ENCODE results near the gene MORF4L2. TPM values are rescaled to one million over a fixed set of nuclear protein-coding genes. Genes with fewer than 3 reads are reported as not detected.

Gene MORF4L2
- total RNA-seq, 2 experiments from 2014 or later: 201 to 212 TPM

DNA sequence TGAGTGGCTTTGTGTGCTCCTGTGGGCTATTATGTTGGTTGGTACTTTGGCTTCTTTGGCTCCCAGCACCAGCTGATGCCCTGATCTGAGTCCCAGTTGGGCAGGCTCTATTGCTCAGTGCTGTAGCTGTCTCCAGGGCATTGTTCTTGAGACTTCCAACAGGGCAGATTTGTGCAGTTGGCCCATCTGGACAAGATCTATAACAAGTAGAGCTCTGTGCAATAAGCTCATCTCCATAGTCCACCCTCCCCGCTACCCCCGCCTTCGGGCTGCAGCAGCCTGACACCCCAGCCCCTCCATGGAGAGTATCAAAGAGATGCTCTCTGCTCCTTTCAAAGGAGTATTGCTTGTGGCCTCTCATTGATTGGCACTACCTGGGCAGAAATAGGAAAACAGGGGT is 18.4 kb upstream of the MORF4L2 start:
- no peak overlapping the region for H3K4me3 Mint-ChIP-seq
- H3K27ac ChIP-seq (ENCODE audit: low read depth in 1 of 2, low read length in 2 of 2): no peak overlapping the region
- TF ChIP-seq, protein P1, sequence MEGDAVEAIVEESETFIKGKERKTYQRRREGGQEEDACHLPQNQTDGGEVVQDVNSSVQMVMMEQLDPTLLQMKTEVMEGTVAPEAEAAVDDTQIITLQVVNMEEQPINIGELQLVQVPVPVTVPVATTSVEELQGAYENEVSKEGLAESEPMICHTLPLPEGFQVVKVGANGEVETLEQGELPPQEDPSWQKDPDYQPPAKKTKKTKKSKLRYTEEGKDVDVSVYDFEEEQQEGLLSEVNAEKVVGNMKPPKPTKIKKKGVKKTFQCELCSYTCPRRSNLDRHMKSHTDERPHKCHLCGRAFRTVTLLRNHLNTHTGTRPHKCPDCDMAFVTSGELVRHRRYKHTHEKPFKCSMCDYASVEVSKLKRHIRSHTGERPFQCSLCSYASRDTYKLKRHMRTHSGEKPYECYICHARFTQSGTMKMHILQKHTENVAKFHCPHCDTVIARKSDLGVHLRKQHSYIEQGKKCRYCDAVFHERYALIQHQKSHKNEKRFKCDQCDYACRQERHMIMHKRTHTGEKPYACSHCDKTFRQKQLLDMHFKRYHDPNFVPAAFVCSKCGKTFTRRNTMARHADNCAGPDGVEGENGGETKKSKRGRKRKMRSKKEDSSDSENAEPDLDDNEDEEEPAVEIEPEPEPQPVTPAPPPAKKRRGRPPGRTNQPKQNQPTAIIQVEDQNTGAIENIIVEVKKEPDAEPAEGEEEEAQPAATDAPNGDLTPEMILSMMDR (IDR thresholded peaks at IDR 0.05): no peak
- H3K9me3 ChIP-seq (ENCODE audit: control insufficient read depth in 1 of 2, insufficient read depth in 1 of 2, low read length in 2 of 2): no peaks in the 10 kb centered on the region
- no peaks in the 10 kb centered on the region for H3K4me1 ChIP-seq (ENCODE audit: insufficient read depth, low read length)
- DNase-seq (no peak), ATAC-seq (ENCODE audit: poor library complexity) (no peak)
- intact Hi-C loops (cut with DNase I, micrococcal nuclease): no loop called here
- H3K36me3 Mint-ChIP-seq (ENCODE audit: low read depth): no peaks in the 10 kb centered on the region
- H3K4me3 ChIP-seq (ENCODE audit: low read length): no peak overlapping the region
- no peak overlapping the region for H3K27ac Mint-ChIP-seq
- H3K4me1 Mint-ChIP-seq (ENCODE audit: low read depth): no peaks in the 10 kb centered on the region
- H3K9me3 Mint-ChIP-seq: no peaks in the 10 kb centered on the region
- no peaks in the 10 kb centered on the region for H3K36me3 ChIP-seq (ENCODE audit: insufficient read depth, low read length)
- POLR2A ChIA-PET: no interaction called here
- CTCF ChIA-PET: no interaction called here
- H3K27me3 Mint-ChIP-seq: no peaks in the 10 kb centered on the region
- no peaks in the 10 kb centered on the region for H3K27me3 ChIP-seq (ENCODE audit: control insufficient read depth in 1 of 2, insufficient read depth in 2 of 2, low read length in 2 of 2)

DNA sequence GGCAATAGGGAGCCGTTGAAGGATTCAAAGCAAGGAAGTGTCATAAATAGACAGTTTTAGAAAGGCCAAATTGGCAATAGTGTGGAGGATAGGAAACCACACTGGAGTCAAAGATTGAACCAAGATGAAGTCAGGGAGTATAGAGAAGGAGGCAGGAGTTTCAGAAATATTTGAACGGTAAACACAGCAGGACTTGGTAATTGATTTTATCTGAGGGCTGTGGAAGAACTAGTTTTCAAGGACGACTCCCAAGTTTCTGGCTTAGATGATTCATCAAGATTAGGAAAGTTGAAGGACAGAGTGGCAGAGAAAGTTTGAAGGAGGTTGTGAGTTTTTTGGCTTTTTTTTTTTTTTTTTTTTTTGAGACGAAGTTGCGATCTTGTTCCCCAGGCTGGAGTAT is 12.7 kb upstream of the MORF4L2 start:
- TF ChIP-seq, protein P1 (IDR thresholded peaks at IDR 0.05): no peak
- intact Hi-C loops (cut with DNase I, micrococcal nuclease): loop anchor here in 1 of 2 experiments (10.0 kb wide), 1 partner anchor 484 kb away; the partner anchor contains the start of gene BEX4
- no peak for DNase-seq
- Histone ChIP-seq H3K36me3 (ENCODE audit: insufficient read depth, low read length) (no peaks in the 10 kb centered on the region), H3K27me3 (ENCODE audit: control insufficient read depth in 1 of 2, insufficient read depth in 2 of 2, low read length in 2 of 2) (no peaks in the 10 kb centered on the region), H3K9me3 (ENCODE audit: control insufficient read depth in 1 of 2, insufficient read depth in 1 of 2, low read length in 2 of 2) (no peaks in the 10 kb centered on the region), H3K4me1 (ENCODE audit: insufficient read depth, low read length) (no peaks in the 10 kb centered on the region), H3K27ac (ENCODE audit: low read depth in 1 of 2, low read length in 2 of 2) (no peak overlapping the region), H3K4me3 (ENCODE audit: low read length) (no peak overlapping the region)
- Mint-ChIP-seq H3K27me3 (no peaks in the 10 kb centered on the region), H3K27ac (no peak overlapping the region), H3K36me3 (ENCODE audit: low read depth) (no peaks in the 10 kb centered on the region), H3K4me1 (ENCODE audit: low read depth) (no peaks in the 10 kb centered on the region), H3K4me3 (no peak overlapping the region), H3K9me3 (no peaks in the 10 kb centered on the region)
- CTCF ChIA-PET: no interaction called here
- POLR2A ChIA-PET: no interaction called here
- no peak for ATAC-seq (ENCODE audit: poor library complexity)

DNA sequence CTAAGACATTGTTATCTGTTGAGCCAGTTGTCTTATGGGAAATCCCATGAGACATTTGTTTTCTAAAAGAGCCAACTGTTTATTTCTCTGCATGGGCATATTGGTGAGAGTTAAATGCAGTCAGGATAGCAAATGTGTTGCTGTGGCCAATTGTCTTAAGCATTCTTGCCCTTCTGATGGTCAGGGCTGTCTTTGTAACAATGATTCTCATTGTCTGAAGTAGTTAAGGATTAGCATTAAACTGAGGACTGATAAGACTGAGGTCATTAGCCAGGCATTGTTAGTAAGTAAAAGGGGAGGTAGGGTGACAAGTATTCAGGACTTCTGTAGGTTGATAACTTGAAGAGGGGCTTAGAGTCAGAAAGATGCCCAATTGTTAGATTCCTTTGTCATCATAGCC is 11.2 kb upstream of the MORF4L2 start:
- ChIA-PET POLR2A (no interaction called here), CTCF (no interaction called here)
- Histone ChIP-seq H3K4me3 (ENCODE audit: low read length) (no peak overlapping the region), H3K36me3 (ENCODE audit: insufficient read depth, low read length) (no peaks in the 10 kb centered on the region), H3K9me3 (ENCODE audit: control insufficient read depth in 1 of 2, insufficient read depth in 1 of 2, low read length in 2 of 2) (no peaks in the 10 kb centered on the region), H3K27ac (ENCODE audit: low read depth in 1 of 2, low read length in 2 of 2) (no peak overlapping the region), H3K4me1 (ENCODE audit: insufficient read depth, low read length) (no peaks in the 10 kb centered on the region), H3K27me3 (ENCODE audit: control insufficient read depth in 1 of 2, insufficient read depth in 2 of 2, low read length in 2 of 2) (no peaks in the 10 kb centered on the region)
- no peaks in the 10 kb centered on the region for H3K27me3 Mint-ChIP-seq
- no peaks in the 10 kb centered on the region for H3K9me3 Mint-ChIP-seq
- no peaks in the 10 kb centered on the region for H3K4me1 Mint-ChIP-seq (ENCODE audit: low read depth)
- DNase-seq (no peak), ATAC-seq (ENCODE audit: poor library complexity) (no peak)
- TF ChIP-seq, protein P1 (IDR thresholded peaks at IDR 0.05): no peak
- H3K36me3 Mint-ChIP-seq (ENCODE audit: low read depth): no peaks in the 10 kb centered on the region
- no peak overlapping the region for H3K4me3 Mint-ChIP-seq
- no peak overlapping the region for H3K27ac Mint-ChIP-seq
- intact Hi-C loops (cut with DNase I, micrococcal nuclease): loop anchor here in 1 of 2 experiments (10.0 kb wide), 1 partner anchor 483 kb away; the partner anchor contains the start of gene BEX4

All from CD4-positive, alpha-beta T cell (primary cell).